GM18498 (cell line): ENCODE results near the gene NEDD4L.
"Not testable (repeated sequence)": the region's sequence is repeated elsewhere in the genome, so short reads cannot be mapped to it uniquely, and the experiment has no call there.

Source experiments
- ATAC-seq: cut with Tn5 transposase; IDR thresholded peaks from one replicate; pipeline ENCODE4 v1.9.1; 2021; ENCODE audit warnings: mild to moderate bottlenecking, moderate library complexity; ENCODE audit not compliant: unreplicated experiment

The NEDD4L gene

DNA sequence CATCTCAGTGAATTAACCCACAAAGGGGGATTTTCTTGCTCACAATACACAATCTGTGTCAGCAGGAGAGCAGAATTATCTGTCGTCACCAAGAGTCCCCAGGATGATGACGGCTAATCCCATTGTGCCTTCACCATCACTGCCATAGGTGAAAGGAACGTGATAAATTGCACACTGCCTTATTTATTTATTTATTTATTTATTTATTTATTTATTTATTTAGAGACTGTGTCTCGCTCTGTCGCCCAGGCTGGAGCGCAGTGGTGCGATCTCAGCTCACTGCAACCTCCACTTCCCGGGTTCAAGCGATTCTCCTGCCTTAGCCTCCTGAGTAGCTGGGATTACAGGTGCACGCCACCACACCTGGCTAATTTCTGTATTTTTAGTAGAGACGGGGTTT, 238.8 kb downstream of the NEDD4L start:
- not testable (repeated sequence) for ATAC-seq

DNA sequence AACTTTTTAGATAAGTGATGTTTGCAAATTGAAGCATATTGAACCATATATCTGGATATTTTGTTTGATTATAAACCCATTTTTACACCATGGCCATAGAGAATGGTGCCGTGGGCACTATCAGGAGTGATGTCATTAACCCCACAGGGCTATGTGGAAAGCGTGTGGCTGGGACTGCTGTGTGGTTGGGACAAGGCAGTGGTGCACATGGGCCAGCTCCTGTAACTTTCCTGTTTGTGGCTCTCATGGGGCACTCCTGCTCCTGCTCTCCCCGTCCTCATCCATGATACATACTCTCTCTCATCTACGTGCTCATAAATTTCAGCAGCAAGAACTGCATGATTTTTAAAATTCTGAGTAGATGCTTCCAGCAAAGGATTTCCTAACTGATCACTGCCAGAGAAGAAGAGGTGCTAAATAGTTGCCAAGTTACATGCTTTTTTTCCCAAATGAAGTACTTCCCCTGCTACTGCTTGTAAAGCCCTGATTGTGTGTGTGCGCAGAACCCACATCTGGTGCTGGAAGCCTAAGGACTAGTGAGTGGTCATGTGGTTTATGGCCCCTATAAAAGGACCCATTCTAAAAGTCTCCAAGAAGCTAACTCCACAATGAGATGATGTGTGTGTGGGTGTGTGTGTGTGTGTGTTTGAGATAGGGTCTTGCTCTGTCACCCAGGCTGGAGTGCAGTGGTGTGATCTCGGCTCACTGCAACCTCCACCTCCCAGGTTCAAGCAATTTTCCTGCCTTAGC, 240.8 kb downstream of the NEDD4L start:
- ATAC-seq: no peak

DNA sequence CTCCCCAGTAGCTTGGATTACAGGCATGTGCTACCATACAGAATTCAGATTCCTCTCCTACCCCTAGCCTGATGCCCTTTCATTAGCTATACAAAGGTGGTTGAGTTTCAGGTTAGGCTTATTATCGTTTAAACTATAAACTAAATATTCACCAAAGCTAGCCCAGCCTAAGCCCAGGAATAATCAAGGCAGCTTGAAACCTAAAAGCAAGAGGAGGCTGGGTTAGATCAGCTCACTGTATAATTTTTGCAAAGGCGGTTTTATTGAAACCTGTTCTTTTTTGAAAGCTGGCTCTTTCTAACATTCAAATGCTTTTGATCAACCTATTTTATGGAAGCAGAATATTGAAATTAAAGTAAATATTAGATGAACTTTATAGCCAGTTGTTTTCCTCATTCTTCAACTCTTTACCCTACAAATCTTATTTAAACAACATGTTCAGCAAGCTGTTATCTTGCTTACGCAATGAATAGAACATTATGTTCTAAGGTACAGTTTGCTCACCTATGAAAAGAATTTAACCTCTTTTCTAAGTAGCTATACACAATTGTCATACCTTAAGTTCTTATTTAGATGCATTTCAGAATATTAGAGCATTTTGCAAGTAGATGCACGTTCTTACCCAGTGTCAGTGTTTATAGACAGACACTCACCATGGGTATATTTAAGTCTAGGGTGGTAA, 241.6 kb downstream of the NEDD4L start:
- ATAC-seq: no peak

DNA sequence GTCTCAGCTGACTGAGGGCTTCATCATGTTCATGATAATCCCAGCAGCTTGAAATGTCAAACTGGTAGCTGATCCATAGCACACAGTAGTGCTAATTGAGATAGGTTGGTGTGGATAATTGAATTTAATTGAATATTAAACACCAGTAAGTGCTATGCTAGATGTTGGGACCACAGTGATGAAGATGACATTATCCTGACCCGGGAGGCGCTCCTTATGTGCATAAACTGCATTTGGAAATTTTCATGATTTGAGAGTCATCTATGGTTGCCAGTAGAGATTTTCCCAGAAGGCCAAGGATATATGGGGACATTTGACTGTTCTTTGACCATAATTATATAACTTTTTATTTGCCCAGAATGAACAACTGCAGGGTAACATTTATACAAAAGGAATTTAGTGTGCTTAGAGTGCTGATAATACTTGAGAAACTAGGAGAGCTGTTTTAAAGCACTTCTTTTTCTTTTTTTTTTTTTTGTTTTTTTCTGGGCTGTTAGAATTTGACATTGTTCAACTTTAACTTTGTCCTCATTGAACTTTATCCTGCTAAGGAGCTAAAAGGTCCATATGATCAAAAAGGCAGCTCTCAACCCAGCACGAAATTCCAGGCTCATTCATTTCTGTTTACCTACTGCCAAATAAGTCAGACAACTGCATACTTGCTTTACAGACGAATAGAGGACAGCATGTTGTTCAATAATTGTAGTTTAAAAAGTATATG, 242.8 kb downstream of the NEDD4L start:
- no peak for ATAC-seq

DNA sequence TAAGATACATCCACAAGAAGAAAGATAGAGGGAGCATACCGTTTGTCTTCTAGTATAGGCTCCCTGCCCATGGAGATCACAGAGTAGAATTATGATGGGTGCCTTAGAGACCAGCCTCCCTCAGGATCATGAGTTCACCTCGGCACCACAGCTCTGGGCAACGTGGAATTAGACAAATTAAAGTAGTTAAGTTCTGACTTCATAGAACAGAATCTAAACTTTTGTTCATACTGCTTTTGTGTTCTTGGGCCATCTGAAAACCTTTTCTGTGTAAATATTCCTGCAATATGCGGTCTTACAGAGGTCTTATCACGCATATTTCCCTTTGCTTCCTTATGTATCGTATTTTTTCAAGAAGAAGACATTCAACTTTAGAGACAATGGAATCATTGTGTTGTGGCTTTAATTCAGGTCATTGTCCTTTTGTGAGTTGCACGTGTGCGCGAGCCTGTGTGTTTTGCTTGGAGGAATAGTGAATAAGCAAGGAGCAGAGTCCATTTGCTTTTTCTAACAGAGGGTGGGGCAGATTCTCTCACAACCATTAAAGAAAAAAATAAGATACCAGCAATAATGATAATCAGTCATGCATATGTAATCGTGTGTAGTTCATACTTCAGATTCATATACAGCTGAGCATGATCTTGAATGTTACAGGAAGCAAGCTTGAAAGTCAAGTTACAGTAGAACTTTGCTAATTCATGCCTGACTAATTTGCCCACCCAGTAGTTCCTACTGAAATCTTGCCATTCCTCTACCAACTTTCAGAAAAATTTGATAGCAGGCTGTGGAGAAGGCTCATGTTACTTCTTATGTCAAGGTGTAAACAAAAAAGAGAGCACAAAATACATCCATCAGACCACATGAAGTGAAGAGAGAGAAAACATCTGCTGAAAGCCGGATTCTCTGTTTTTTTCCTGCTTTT, 243.6 kb downstream of the NEDD4L start:
- ATAC-seq: no peak

DNA sequence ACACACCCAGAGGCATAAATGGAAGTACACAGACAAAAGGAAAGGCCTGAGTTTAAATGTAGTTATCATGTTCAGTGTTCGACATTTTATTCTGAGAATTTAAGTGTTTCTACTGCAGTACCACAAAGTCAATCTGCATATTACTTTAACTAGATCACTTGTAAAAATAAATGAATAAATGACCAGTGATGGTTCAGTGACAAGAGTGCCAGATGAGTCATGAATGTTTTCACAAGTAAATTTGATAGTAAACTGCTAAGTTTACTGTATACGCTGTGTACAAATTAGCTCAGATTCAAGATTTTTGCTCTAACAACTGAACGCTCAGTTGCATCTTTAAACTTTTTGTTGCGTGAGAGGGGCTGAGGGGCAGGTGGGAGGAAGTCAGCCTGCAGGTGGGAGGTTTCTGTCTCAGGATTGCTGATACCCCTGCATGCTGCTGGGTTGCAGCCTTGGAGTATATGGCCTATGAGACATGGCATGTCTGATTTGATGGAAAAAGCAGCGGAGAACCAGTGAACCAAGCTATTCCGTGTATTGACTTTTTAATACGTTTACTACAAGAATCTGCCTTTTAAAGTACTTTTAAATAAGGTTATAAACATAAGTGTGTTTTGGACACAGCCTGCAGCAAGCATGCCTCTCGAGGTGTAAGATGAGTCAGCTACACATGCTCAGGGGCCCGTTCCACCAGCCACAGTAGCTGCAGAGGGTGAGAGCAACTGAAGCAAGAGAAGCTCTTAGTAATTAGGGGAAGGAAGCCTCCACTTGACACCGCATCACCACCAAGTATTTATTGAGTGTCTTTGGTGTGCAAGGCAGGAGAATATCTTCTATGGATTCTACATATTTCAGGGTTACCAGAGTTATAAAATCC, 245.1 kb downstream of the NEDD4L start:
- ATAC-seq: peak; percentile 81

DNA sequence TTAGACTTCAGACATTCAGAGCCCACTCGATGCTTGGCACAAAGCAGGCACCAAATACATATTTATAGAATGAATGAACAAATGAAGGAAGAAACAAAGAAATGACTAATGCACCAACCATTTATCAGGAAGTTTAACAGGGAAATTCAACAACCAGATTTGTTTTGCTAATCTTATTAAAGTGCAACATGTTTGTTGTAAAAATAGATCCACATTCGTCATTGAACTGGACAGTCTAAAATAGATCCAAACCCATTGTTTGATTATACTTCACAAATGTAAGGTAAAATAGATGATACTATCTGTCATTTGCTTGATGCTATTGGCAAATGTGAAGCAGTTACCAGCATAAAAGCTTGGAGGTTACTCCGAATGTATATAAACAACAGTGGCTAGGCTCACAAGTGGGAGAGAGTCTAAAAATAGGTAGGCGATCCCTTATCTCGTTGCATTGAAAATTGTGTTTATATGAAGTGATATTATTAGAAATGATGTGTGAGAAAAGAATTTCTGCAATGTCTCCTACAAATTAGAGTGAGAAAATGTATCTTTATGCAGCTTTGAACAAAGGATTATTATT, 246.2 kb downstream of the NEDD4L start:
- ATAC-seq: no peak

DNA sequence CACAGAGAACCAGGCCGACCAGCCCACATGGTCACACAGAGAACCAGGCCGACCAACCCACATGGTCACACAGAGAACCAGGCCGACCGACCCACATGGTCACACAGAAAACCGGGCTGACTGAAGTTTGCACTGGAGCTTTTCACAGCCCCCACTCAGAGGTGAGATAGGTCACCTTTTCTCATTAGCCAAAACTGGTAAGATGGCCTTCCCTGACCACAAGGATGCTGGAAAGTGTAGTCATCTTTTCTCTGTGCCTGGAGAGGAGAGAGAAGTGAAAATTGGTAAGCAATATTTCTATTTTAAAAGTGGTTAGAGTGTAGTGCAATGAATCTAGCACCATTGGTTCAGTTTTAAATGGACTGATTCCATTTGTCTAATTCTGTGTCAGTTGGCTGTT, 247.1 kb downstream of the NEDD4L start:
- ATAC-seq: no peak

DNA sequence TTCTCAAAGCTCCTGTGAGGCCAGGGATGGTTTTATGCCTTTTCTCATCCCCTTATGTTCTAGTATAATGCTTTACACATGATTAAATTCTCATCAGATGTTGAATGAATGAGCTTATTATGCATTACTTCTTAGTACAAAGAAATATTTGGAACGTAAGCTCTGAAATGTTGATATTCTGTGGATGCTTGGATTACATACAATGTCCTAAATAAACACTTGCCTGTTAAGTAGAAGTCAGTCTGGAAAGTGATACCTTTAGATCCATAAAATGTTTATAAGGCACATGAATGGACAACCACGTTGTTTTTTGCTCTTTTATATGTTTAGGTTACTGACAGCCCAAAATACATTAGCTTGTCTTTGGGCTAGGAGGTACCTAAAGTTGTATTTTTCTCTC, 248.6 kb downstream of the NEDD4L start:
- ATAC-seq: no peak

DNA sequence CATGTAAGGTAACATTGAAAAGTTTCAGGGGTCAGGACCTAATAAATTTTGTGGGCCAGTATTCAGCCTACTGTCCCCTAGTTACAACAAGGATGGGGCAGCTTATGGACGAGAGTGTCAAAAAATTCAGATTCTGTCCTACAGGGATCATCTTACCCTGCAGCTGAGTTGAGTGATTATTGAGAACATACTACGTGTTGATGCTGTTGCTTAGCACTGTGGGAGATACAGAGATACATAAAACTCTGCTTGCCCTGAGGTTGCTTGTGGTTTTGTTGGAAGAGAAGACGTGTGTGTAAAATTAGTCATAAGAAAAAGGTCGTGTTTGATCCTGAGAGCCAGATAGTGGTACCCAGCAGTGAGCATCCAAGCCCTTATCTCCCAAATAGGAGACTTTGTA, 253.2 kb downstream of the NEDD4L start:
- no peak for ATAC-seq

DNA sequence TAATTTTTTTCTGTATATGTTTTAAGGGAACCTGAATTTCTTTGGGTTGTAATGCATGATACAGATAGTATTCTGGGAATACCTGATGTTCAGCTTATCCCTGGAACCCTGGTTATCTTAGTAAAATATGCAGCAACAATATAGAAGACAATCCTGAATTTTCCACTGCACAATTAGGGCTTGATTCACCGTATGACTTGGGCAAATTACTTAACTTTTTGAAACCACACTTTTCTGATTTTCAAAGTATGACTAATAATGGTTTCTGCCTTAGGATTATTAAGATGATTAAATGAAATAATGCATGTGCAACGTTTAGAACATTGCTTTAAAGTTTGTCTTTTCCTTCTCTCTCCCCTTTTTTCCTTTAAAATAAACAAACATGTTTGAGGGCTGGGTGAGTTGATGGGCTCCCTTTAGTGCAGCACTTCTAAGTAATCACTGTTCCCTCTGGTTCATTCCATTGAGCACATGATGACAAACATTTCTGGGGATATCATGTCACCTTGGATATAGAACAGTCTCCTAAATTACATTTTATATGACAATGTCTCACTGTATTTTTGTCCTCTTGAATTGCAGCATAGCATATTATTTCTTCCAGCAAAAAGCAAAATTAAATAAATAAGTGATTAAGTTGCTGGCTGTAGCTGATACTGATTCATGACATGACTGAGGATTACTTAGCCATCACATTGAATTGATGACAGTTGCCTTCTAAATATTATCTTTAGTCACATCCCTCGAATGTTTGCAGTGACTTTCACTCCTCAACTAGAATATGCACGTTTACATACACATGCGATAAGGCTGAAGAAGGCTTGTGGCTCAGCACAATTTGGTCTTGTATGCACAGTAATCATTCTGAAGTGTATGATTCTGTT, 254.5 kb downstream of the NEDD4L start:
- no peak for ATAC-seq

DNA sequence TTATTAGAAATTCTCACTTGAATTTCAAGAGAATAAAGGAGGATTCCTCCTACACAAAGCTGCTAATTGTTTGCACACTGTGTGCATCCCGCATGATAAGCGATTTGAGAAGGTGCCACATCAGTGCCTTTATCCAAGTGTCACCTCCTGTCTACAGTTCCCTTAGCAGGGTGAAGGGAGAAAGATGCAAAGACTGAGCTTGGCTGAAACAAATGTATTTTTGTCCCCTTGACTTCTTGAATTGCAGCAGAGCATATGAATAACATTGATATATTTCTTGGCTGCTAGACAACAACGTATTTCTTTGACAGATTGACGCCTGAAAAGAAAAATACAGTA, 255.1 kb downstream of the NEDD4L start:
- ATAC-seq: no peak

DNA sequence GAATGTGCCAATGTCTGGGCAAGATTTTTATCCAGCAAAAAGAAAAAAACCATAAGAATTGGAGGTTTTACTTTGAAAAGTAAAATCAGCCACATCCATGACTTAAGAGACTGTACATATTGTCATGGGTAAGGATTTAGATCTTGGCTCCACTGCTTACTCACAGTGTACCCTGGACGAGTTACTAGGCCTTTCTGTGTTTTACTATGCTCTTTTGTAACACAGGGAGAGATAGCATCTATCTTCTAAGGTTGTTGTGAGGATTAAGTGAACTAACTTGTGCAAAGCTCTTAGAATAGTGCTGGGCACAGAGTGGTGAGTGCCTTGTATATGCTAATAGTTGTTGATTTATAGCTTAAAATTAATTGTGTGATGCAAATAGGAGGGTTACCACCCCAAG, 255.9 kb downstream of the NEDD4L start:
- no peak for ATAC-seq

DNA sequence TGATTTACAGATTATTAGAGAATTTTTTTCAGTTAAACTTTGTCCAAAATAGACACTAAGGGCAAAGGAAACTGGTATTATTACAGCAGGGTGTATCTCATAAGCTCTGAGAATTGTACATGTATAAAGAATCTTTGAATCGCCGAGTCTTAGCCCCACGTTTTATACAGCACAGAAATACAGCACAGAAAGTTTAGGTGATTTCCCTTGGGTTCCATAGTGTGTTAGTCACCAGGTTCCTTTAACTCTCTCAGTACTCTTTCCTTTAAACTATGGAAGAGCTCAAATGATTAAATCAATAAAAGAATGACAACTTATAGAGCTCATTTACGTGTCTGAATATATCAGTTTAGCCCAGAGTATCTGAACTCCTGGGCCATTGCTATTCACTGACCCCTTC, 256.8 kb downstream of the NEDD4L start:
- no peak for ATAC-seq

DNA sequence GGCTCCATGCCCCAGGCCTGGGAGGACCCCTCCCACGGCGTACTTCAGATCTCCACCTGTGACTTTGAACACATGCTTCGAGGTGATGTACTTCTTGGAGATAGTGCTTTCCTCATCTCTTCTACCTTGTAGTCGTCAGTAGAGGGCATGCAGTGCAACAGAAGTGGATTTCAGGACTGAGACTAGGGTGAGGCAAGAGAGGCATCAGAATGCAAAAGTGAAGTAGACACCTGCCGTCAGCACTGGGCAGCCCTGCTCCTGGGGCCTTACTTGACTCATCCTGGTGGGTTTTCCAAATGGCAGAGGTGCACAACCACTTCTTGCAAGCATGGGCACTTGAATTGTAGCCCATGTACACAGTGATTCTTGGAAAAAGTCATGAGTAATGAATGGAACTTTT, 258.8 kb downstream of the NEDD4L start:
- no peak for ATAC-seq

DNA sequence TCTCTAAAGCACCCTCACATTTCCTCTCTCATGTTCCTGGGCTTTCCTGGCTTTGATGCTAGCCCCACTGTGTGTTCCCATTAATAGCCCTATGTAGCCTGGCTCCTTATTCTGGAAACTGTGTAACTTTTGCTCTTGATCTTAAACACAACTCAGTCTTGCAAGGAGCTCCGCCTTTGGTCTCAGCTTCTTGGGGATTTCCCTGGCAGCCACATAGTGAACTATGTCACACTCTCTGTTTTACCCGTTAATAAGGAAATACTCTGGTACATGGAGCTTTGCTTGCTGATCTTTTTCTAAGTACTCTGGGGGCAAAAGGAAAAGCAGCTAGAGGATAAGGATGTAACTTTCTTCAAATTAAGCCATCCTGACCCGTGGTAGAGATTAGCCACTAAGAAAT, 259.3 kb downstream of the NEDD4L start:
- peak; percentile 78 for ATAC-seq

DNA sequence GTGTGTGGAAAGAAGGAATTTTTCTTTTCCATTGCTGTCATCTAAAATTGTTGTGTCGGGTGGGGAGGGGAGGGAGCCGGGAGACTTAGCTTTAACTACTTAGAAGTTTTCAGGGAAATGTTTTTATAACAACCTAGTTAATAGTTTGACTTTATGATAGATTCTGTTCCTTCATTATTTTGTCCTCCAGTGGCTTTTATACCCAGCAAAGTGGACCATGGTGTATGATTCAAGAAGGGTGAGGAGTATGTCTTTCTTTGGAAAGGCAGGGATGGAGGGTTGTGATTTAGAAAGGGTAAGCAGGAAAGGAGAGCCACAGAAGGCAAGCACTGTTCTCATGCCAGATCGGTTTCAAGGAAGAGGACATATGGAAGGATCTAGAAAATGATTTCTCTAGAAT, 261.8 kb downstream of the NEDD4L start:
- no peak for ATAC-seq

DNA sequence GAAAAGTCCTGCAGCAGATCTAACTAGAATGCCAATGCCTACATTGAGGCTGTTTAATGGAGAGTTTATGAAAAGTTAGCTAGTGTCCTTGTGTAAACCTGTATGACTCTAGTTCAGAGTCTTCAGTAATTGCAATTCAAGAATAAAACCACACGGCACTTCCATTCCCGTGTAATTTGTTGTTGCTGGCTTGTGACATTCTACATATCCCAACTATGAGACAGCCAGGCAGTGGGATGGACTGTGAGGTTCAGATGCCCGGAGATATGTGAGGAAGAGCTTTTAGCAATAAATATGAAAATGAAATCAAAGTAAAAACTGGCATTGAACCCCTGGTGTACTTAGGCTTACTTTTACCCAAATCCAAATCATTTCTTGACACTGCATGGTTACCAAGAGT, 263.4 kb downstream of the NEDD4L start:
- ATAC-seq: no peak

DNA sequence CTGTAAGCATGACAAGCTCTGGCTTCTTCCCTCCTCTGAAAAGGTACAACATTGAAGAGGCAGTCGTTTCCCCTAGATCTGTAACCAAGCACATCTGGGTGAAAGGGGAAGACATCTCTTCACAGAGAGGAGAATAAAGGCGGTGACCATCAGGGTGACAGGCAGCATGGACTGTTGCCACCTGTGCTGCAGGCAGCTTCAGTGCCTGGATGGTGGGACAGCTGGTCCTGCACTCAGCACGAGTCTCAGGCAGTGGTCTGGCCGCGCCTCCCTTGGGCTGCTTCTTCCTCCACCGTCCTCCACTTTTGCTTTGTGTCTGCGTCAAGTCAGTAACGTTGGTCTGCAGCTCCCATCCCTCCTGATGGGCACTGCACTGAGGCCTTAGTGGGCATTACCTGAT, 264.4 kb downstream of the NEDD4L start:
- no peak for ATAC-seq
